IMR-90 (cell line): Measurements from ENCODE around the gene CDC73. TPM values are rescaled to one million over a fixed set of nuclear protein-coding genes. Genes with fewer than 3 reads are reported as not detected.

Experiments used
- ATAC-seq: fragments of 200-7000 bp; cut with Tn5 transposase; 2 replicates; pipeline ENCODE4 v1.9.1; 2020; ENCODE audit warnings: low read depth, mild to moderate bottlenecking, moderate library complexity
- BruUV-seq: library from RNA; stranded (reverse); fragments of 400-500 nt; replicated peaks from 2 replicates; lab custom pipeline; 2021; lab: Mats Ljungman, UMichigan
- CTCF ChIA-PET: fragments of 300-600 bp; formaldehyde crosslinking; extraction: SDS; loops from one replicate; lab custom pipeline; 2021; ENCODE audit warnings: antibody characterized with exemption; lab: Yijun Ruan, JAX
- POLR2A ChIA-PET: fragments of 300-600 bp; sonication (Branson Sonifier 250); formaldehyde crosslinking; loops from one replicate; lab custom pipeline; 2022; ENCODE audit warnings: antibody characterized with exemption; ENCODE audit not compliant: unreplicated experiment; lab: Charles Lee
- DNase-seq: peaks from one replicate; pipeline ENCODE4 v3.0.0; 2013
- H2AFZ ChIP-seq: replicated peaks from 2 replicates; pipeline ENCODE3; 2013; ENCODE audit warnings: low read length, mild to moderate bottlenecking; ENCODE audit not compliant: poor library complexity
- H2AK5ac ChIP-seq: 2 replicates; pipeline ENCODE4 v1.6.1; 2013; ENCODE audit warnings: low read depth, low read length, inconsistent platforms
- H2AK9ac ChIP-seq: replicated peaks from 2 replicates; pipeline ENCODE3; 2013; ENCODE audit warnings: mild to moderate bottlenecking, low read depth, low read length, moderate library complexity; ENCODE audit not compliant: poor library complexity
- H2BK120ac ChIP-seq: 2 replicates; pipeline ENCODE4 v1.6.1; 2013; ENCODE audit warnings: low read depth, low read length, inconsistent platforms
- H2BK15ac ChIP-seq: 3 replicates; pipeline ENCODE4 v1.6.1; 2013; ENCODE audit warnings: low read depth, low read length, inconsistent platforms
- H2BK20ac ChIP-seq: 2 replicates; pipeline ENCODE4 v1.6.1; 2013; ENCODE audit warnings: low read depth, mild to moderate bottlenecking, inconsistent platforms, low read length, moderate library complexity
- H2BK5ac ChIP-seq: 2 replicates; pipeline ENCODE4 v1.6.1; 2013; ENCODE audit warnings: mild to moderate bottlenecking, low read depth, low read length, inconsistent platforms; ENCODE audit not compliant: poor library complexity, severe bottlenecking
- H3K14ac ChIP-seq: replicated peaks from 2 replicates; pipeline ENCODE4 v1.6.1; 2013; ENCODE audit warnings: low read depth, low read length, inconsistent platforms
- H3K18ac ChIP-seq: 2 replicates; pipeline ENCODE4 v1.6.1; 2013; ENCODE audit warnings: low read depth, low read length, control low read depth
- H3K23ac ChIP-seq: 2 replicates; pipeline ENCODE4 v1.6.1; 2013; ENCODE audit warnings: low read depth, low read length, inconsistent platforms
- H3K27ac ChIP-seq: 2 replicates; pipeline ENCODE4 v1.5.1; 2013; ENCODE audit warnings: mild to moderate bottlenecking, control low read depth, low read length; ENCODE audit not compliant: insufficient read depth
- H3K27me3 ChIP-seq: 2 replicates; pipeline ENCODE4 v1.6.1; 2013; ENCODE audit warnings: low read length; ENCODE audit not compliant: control insufficient read depth, insufficient read depth
- H3K36me3 ChIP-seq: 2 replicates; pipeline ENCODE4 v1.6.1; 2013; ENCODE audit warnings: low read length, mixed read lengths; ENCODE audit not compliant: control insufficient read depth, insufficient read depth
- H3K4ac ChIP-seq: 2 replicates; pipeline ENCODE4 v1.6.1; 2013; ENCODE audit warnings: low read depth, low read length, inconsistent platforms
- H3K4me1 ChIP-seq: 2 replicates; pipeline ENCODE4 v1.6.1; 2013; ENCODE audit warnings: low read length, mixed read lengths; ENCODE audit not compliant: control insufficient read depth, insufficient read depth
- H3K4me2 ChIP-seq: 2 replicates; pipeline ENCODE4 v1.6.1; 2013; ENCODE audit warnings: low read depth, mild to moderate bottlenecking, control low read depth, low read length, moderate library complexity
- H3K4me3 ChIP-seq: 2 replicates; pipeline ENCODE4 v1.5.1; 2013; ENCODE audit warnings: low read depth, mild to moderate bottlenecking, control low read depth, low read length, moderate library complexity; ENCODE audit not compliant: insufficient read depth
- H3K56ac ChIP-seq: 2 replicates; pipeline ENCODE4 v1.6.1; 2013; ENCODE audit warnings: low read length, inconsistent platforms; ENCODE audit not compliant: insufficient read depth; ENCODE audit errors: extremely low read depth
- H3K79me1 ChIP-seq, 2 experiments: 2 replicates each; pipeline ENCODE4 v1.6.1; 2013; ENCODE audit warnings: low read length in 2 of 2, inconsistent platforms in 1 of 2, low read depth in 1 of 2
- H3K9ac ChIP-seq: 2 replicates; pipeline ENCODE4 v1.6.1; 2013; ENCODE audit warnings: low read depth, low read length, control low read depth
- H3K9me1 ChIP-seq: 2 replicates; pipeline ENCODE4 v1.6.1; 2013; ENCODE audit warnings: low read length, inconsistent platforms; ENCODE audit not compliant: insufficient read depth
- H3K9me3 ChIP-seq: 2 replicates; pipeline ENCODE4 v1.6.1; 2013; ENCODE audit warnings: low read length; ENCODE audit not compliant: control insufficient read depth, insufficient read depth
- H4K20me1 ChIP-seq: 2 replicates; pipeline ENCODE4 v1.6.1; 2013; ENCODE audit warnings: low read length, inconsistent platforms; ENCODE audit not compliant: insufficient read depth
- H4K5ac ChIP-seq: 2 replicates; pipeline ENCODE4 v1.6.1; 2013; ENCODE audit warnings: mild to moderate bottlenecking, low read depth, low read length, control low read depth
- H4K8ac ChIP-seq, 2 experiments: 2 replicates each; pipeline ENCODE4 v1.6.1; 2013; ENCODE audit warnings: low read depth in 2 of 2, low read length in 2 of 2, control low read depth in 1 of 2, inconsistent platforms in 1 of 2
- H4K91ac ChIP-seq: 2 replicates; pipeline ENCODE4 v1.6.1; 2013; ENCODE audit warnings: low read depth, low read length, inconsistent platforms; ENCODE audit not compliant: insufficient read depth
- BHLHE40 ChIP-seq: fragments of 150-350 bp; IDR thresholded peaks from 2 replicates; pipeline ENCODE4 v1.6.1; 2016; ENCODE audit warnings: mild to moderate bottlenecking, low read depth, low read length
- CEBPB ChIP-seq: IDR thresholded peaks from 2 replicates; pipeline ENCODE4 v1.6.1; 2012; ENCODE audit warnings: low read depth, low read length, improper control_type of control experiment
- CHD1 ChIP-seq: IDR thresholded peaks from 2 replicates; pipeline ENCODE4 v1.6.1; 2012; ENCODE audit warnings: low read depth, low read length, improper control_type of control experiment
- CTCF ChIP-seq: conservative IDR thresholded peaks from 2 replicates; pipeline ENCODE4 v1.5.1; 2012; ENCODE audit warnings: mild to moderate bottlenecking, low read depth, low read length, improper control_type of control experiment
- FOS ChIP-seq: fragments of 150-350 bp; IDR thresholded peaks from 2 replicates; pipeline ENCODE4 v1.6.1; 2016; ENCODE audit warnings: low read depth, low read length
- MAFK ChIP-seq: IDR thresholded peaks from 2 replicates; pipeline ENCODE4 v1.6.1; 2012; ENCODE audit warnings: low read depth, low read length, improper control_type of control experiment
- MAZ ChIP-seq: IDR thresholded peaks from 2 replicates; pipeline ENCODE4 v1.6.1; 2012; ENCODE audit warnings: low read depth, mild to moderate bottlenecking, low read length, improper control_type of control experiment, moderate library complexity, borderline replicate concordance
- MXI1 ChIP-seq: IDR thresholded peaks from 2 replicates; pipeline ENCODE4 v1.6.1; 2012; ENCODE audit warnings: low read depth, mild to moderate bottlenecking, low read length, moderate library complexity, borderline replicate concordance
- POLR2A ChIP-seq: IDR thresholded peaks from 2 replicates; pipeline ENCODE4 v1.6.1; 2012; ENCODE audit warnings: mild to moderate bottlenecking, low read depth, low read length
- RAD21 ChIP-seq: IDR thresholded peaks from 2 replicates; pipeline ENCODE4 v1.6.1; 2012; ENCODE audit warnings: low read length, improper control_type of control experiment
- RCOR1 ChIP-seq: IDR thresholded peaks from 2 replicates; pipeline ENCODE4 v1.6.1; 2012; ENCODE audit warnings: mild to moderate bottlenecking, low read length, improper control_type of control experiment; ENCODE audit not compliant: insufficient replicate concordance
- SMC3 ChIP-seq: fragments of 150-350 bp; IDR thresholded peaks from 2 replicates; pipeline ENCODE4 v1.6.1; 2016; ENCODE audit warnings: low read depth, mild to moderate bottlenecking, antibody characterized with exemption, low read length, moderate library complexity
- USF2 ChIP-seq: fragments of 150-350 bp; IDR thresholded peaks from 2 replicates; pipeline ENCODE4 v1.6.1; 2017; ENCODE audit warnings: mild to moderate bottlenecking, antibody characterized with exemption, low read length, low read depth
- WGBS, 2 experiments: methylation state at CpG; one replicate each; pipeline versions ENCODE4 v1.1.5 to v1.1.7; 2013; ENCODE audit warnings: missing lambda C conversion rate in 2 of 2; ENCODE audit not compliant: insufficient read length in 1 of 2; ENCODE audit errors: extremely low coverage in 2 of 2; 5-methylcytosine and 5-hydroxymethylcytosine counted together
- dilution Hi-C: fragments of 300-500 bp; cut with HindIII; formaldehyde crosslinking; loops from one replicate; pipeline ENCODE4 v1.14.3; 2018; ENCODE audit warnings: low sequenced_read_pairs; ENCODE audit not compliant: unreplicated experiment
- in situ Hi-C: fragments of 300-500 bp; cut with MboI; formaldehyde crosslinking; loops from 3 replicates; pipeline ENCODE4 v1.14.3; 2019; ENCODE audit warnings: low sequenced_read_pairs, inconsistent platforms, mixed read lengths
- intact Hi-C: fragments of 100-400 bp; cut with micrococcal nuclease; formaldehyde crosslinking; loops from 2 replicates; pipeline ENCODE4 v1.10.0; 2022
- polyA plus RNA-seq, 3 experiments: library from polyadenylated mRNA; depleted of rRNA; stranded (reverse); fragments of >200 nt; gene quantifications; 2 replicates each; pipeline ENCODE4 v1.2.3, GENCODE V29; 2012; ENCODE audit warnings: low replicate concordance in 1 of 3
- total RNA-seq: library from RNA; depleted of rRNA; stranded (reverse); fragments of >200 nt; gene quantifications from 2 replicates; pipeline ENCODE4 v1.2.3, GENCODE V29; 2012

The CDC73 gene
- total and polyA plus RNA-seq, 2 of the 4 experiments (the other 2 are of a cell fraction) = 22.1 to 29.6 TPM

GRCh38 chr1:193115629-193116227, 6.1 kb upstream of the CDC73 start:
- H4K8ac ChIP-seq = no peak overlapping the region
- peak overlapping the region; percentile 76; the same call in 1 of the 2 replicates for H3K27ac ChIP-seq
- H3K36me3 ChIP-seq = no peaks in the 10 kb centered on the region
- peak overlapping the region; percentile 82 for H3K4me2 ChIP-seq
- H3K27me3 ChIP-seq = no peaks in the 10 kb centered on the region
- H4K20me1 ChIP-seq = no peaks in the 10 kb centered on the region
- H3K4me3 ChIP-seq = no peak overlapping the region
- DNase-seq = peak; percentile 100
- intact Hi-C loops = no loop called here
- H3K9me3 ChIP-seq = no peaks in the 10 kb centered on the region
- ChIA-PET POLR2A (interaction anchor here (0.6 kb wide), 1 partner anchor 10 kb away, joined by 3 read pairs; the partner anchor contains the start of gene GLRX2), CTCF (no interaction called here)
- no peak overlapping the region for H2AK9ac ChIP-seq
- dilution Hi-C loops = no loop called here
- peak overlapping the region; percentile 84; the same call in 1 of the 2 replicates for H3K18ac ChIP-seq
- ATAC-seq = peak; percentile 90
- H2BK5ac ChIP-seq = peak overlapping the region; percentile 89
- peak overlapping the region; percentile 48 for H2AFZ ChIP-seq
- H3K79me1 ChIP-seq = peaks cover 0 to 3% of the 10 kb centered on the region in 2 experiments; a peak in 1 of 4 replicates
- WGBS, 2 experiments = no CpG with 5 or more reads among the region's 1 CpG
- peak overlapping the region; percentile 56 for H3K14ac ChIP-seq
- H2BK120ac ChIP-seq = peak overlapping the region; percentile 81
- H3K4me1 ChIP-seq = peaks cover 11% of the 10 kb centered on the region
- H2BK15ac ChIP-seq = peak overlapping the region; percentile 51; the same call in 2 of the 3 replicates
- TF ChIP-seq MXI1 = no peak
- no peak for TF ChIP-seq MAZ
- TF ChIP-seq SMC3 = no peak
- TF ChIP-seq CTCF = no peak
- TF ChIP-seq CHD1 = 0 out of 2 replicates have a peak, but pooled peaks have one; percentile 80
- peak; percentile 37; the same call in 1 of the 2 replicates for TF ChIP-seq CEBPB
- TF ChIP-seq RAD21 = no peak
- peak; percentile 31; the same call in 1 of the 2 replicates for TF ChIP-seq MAFK
- TF ChIP-seq RCOR1 = peak; percentile 61
- TF ChIP-seq POLR2A = peak; percentile 73; the same call in 1 of the 2 replicates
- 0 out of 2 replicates have a peak, but pooled peaks have one; percentile 15 for TF ChIP-seq USF2
- peak; percentile 98 for TF ChIP-seq FOS
- peak; percentile 41; the same call in 1 of the 2 replicates for TF ChIP-seq BHLHE40
- 0 out of 2 replicates have a peak overlapping the region, but pooled peaks have one; percentile 18 for H4K91ac ChIP-seq
- peaks cover 12% of the 10 kb centered on the region for H3K9me1 ChIP-seq
- no peak overlapping the region for H3K9ac ChIP-seq
- peak overlapping the region; percentile 88; the same call in 1 of the 2 replicates for H2BK20ac ChIP-seq
- H2AK5ac ChIP-seq = peak overlapping the region; percentile 35; the same call in 1 of the 2 replicates
- H4K5ac ChIP-seq = peak overlapping the region; percentile 62; the same call in 1 of the 2 replicates
- H3K23ac ChIP-seq = no peak overlapping the region; the same call in 1 of the 2 replicates
- H3K4ac ChIP-seq = peak overlapping the region; percentile 57
- BruUV-seq = no TSS peak
- in situ Hi-C loops = loop anchor here (10.0 kb wide), 1 partner anchor 641 kb away; no protein-coding TSS in a partner anchor
- 0 out of 2 replicates have a peak overlapping the region, but pooled peaks have one; percentile 31 for H3K56ac ChIP-seq
